ENCODE measurements around the gene ARMC2. TPM values are rescaled to one million over a fixed set of nuclear protein-coding genes. Genes with fewer than 3 reads are reported as not detected.
"Not testable (repeated sequence)": the region's sequence is repeated elsewhere in the genome, so short reads cannot be mapped to it uniquely, and the experiment has no call there.

Gene ARMC2
- total and polyA plus RNA-seq, 2 experiments from 2014 or later: 0.97 to 4.4 TPM

DNA sequence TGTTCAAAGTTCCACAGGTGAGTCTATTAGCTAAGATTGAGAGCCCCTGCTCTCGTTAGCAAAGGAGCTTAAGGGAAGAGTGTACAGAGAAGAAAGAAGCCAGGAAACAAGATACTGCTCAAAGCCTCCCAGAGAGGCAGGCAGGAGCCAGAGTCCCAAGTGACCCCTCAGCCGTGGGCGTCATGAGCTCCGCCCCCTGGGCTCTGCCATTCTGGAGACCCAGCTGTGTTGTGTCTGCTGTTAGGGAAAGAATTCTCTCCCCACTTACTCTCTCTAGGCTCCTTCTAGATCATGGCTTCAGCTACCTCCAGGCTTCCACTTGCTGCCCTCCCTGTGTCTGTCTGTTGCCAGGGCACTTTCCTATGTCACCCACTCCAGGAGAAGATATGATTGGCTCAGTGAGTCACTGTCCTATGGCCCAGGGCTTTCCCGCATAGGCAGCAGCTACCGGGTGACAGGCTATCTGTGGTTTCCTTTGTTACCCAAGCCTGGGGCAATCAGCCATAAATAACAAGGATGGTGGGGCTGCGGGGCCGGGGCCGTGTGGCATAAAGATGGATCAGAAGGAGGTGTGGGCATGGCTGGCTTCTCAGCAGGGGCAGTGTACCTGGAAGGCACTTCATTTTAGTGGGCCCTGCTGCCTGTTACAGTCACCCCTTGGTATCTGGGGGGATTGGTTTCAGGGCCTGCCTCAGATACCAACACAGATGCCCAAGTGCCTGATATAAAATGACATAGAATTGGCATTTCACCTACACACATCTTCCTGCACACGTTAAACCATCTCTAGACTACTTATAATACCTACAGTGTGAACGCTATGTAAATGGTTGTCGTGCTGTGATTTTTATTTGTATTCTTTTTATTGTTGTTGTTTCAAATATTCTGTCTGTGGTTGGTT is 118.9 kb downstream of the ARMC2 start:
- no peak for TF ChIP-seq EZH2phosphoT487 (IDR thresholded peaks at IDR 0.05; ENCODE audit: insufficient read depth, low read depth)
- no peak for TF ChIP-seq EZH2 (IDR thresholded peaks at IDR 0.05; ENCODE audit: insufficient read depth, poor library complexity, severe bottlenecking)
- no peak overlapping the region for H3K4me2 ChIP-seq (ENCODE audit: unreplicated experiment)
- in situ Hi-C loops (cut with MboI): no loop called here
- H3K27ac ChIP-seq: no peak overlapping the region
- no peaks in the 10 kb centered on the region for H3K9me3 ChIP-seq (ENCODE audit: low read depth)
- peak; percentile 43 for DNase-seq
- H2AFZ ChIP-seq: no peak overlapping the region
- H3K79me2 ChIP-seq (ENCODE audit: insufficient read depth): no peaks in the 10 kb centered on the region
- H4K20me1 ChIP-seq (ENCODE audit: insufficient read depth): no peaks in the 10 kb centered on the region
- H3K4me1 ChIP-seq (ENCODE audit: insufficient read depth): peaks cover 15% of the 10 kb centered on the region
- no peaks in the 10 kb centered on the region for H3K27me3 ChIP-seq (replicated peaks; ENCODE audit: insufficient read depth)
- H3K4me3 ChIP-seq: no peak overlapping the region
- H3K36me3 ChIP-seq (ENCODE audit: low read depth): no peaks in the 10 kb centered on the region
- H3K9ac ChIP-seq: no peak overlapping the region
- WGBS, 2 experiments (ENCODE audit: low coverage in 1 of 2, low lambda C conversion rate in 2 of 2, missing lambda C conversion rate in 2 of 2): 86 to 91% methylated on average over 12 of the region's 12 CpGs
- peaks cover 13% of the 10 kb centered on the region for H3F3A ChIP-seq (ENCODE audit: insufficient read depth)
- no peaks in the 10 kb centered on the region for H3K9me2 ChIP-seq (ENCODE audit: insufficient read depth)

- H3K27me3 ChIP-seq (replicated peaks; ENCODE audit: insufficient read depth): no peaks in the 10 kb centered on the region
- no peaks in the 10 kb centered on the region for H3K79me2 ChIP-seq (ENCODE audit: insufficient read depth)
- H3K9ac ChIP-seq: no peak overlapping the region
- no peak overlapping the region for H2AFZ ChIP-seq
- in situ Hi-C loops (cut with MboI): no loop called here
- H4K20me1 ChIP-seq (ENCODE audit: insufficient read depth): no peaks in the 10 kb centered on the region
- no peak for TF ChIP-seq EZH2 (IDR thresholded peaks at IDR 0.05; ENCODE audit: insufficient read depth, poor library complexity, severe bottlenecking)
- no peak for TF ChIP-seq EZH2phosphoT487 (IDR thresholded peaks at IDR 0.05; ENCODE audit: insufficient read depth, low read depth)
- no peaks in the 10 kb centered on the region for H3K9me3 ChIP-seq (ENCODE audit: low read depth)
- no peak for DNase-seq
- no peak overlapping the region for H3K27ac ChIP-seq
- no peak overlapping the region for H3K4me2 ChIP-seq (ENCODE audit: unreplicated experiment)
- peaks cover 10% of the 10 kb centered on the region for H3K4me1 ChIP-seq (ENCODE audit: insufficient read depth)
- no peak overlapping the region for H3K4me3 ChIP-seq
- WGBS, 2 experiments (ENCODE audit: low coverage in 1 of 2, low lambda C conversion rate in 2 of 2, missing lambda C conversion rate in 2 of 2): 88 to 90% methylated on average over 14 of the region's 14 CpGs
- no peaks in the 10 kb centered on the region for H3K36me3 ChIP-seq (ENCODE audit: low read depth)
- no peaks in the 10 kb centered on the region for H3K9me2 ChIP-seq (ENCODE audit: insufficient read depth)
- peaks cover 8% of the 10 kb centered on the region for H3F3A ChIP-seq (ENCODE audit: insufficient read depth)
Measured at GRCh38 chr6:108968325-108969316, 120.4 kb downstream of the ARMC2 start.

GRCh38 chr6:108969776-108970175 is 121.6 kb downstream of the ARMC2 start:
- Histone ChIP-seq H3K27me3 (replicated peaks; ENCODE audit: insufficient read depth) (no peaks in the 10 kb centered on the region), H3K36me3 (ENCODE audit: low read depth) (no peaks in the 10 kb centered on the region), H4K20me1 (ENCODE audit: insufficient read depth) (no peaks in the 10 kb centered on the region), H3K4me3 (no peak overlapping the region), H2AFZ (no peak overlapping the region), H3K9me3 (ENCODE audit: low read depth) (no peaks in the 10 kb centered on the region), H3F3A (ENCODE audit: insufficient read depth) (peaks cover 8% of the 10 kb centered on the region), H3K9ac (no peak overlapping the region), H3K9me2 (ENCODE audit: insufficient read depth) (no peaks in the 10 kb centered on the region), H3K4me1 (ENCODE audit: insufficient read depth) (peaks cover 10% of the 10 kb centered on the region), H3K79me2 (ENCODE audit: insufficient read depth) (no peaks in the 10 kb centered on the region), H3K27ac (peak overlapping the region; percentile 38), H3K4me2 (ENCODE audit: unreplicated experiment) (no peak overlapping the region)
- peak; percentile 47 for DNase-seq
- 63 to 69% methylated on average over 2 of the region's 2 CpGs for WGBS, 2 experiments (ENCODE audit: low coverage in 1 of 2, low lambda C conversion rate in 2 of 2, missing lambda C conversion rate in 2 of 2)
- no peak for TF ChIP-seq EZH2 (IDR thresholded peaks at IDR 0.05; ENCODE audit: insufficient read depth, poor library complexity, severe bottlenecking)
- TF ChIP-seq EZH2phosphoT487 (IDR thresholded peaks at IDR 0.05; ENCODE audit: insufficient read depth, low read depth): no peak
- in situ Hi-C loops (cut with MboI): no loop called here

DNA sequence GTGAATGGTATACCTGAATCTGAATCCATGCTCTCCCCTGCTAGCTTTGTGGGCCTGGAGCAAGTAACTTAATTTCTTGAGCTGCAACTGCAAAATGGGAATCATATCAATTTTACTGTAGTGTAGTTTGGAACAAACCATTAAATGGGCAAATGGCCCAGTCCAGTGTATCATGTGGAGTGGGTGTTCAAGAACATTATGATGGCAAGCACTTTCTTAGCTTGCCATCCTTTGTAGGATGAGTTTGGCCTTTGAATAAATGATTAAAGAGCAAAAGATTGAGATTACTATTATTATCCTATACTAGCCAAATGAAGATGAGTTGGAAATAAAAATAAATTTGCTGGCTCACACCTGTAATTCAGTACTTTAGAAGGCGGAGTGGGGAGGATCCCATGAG is 126.0 kb downstream of the ARMC2 start:
- no peak overlapping the region for H3K4me2 ChIP-seq (ENCODE audit: unreplicated experiment)
- H3K79me2 ChIP-seq (ENCODE audit: insufficient read depth): no peaks in the 10 kb centered on the region
- no peaks in the 10 kb centered on the region for H3K27me3 ChIP-seq (replicated peaks; ENCODE audit: insufficient read depth)
- in situ Hi-C loops (cut with MboI): no loop called here
- peaks cover 8% of the 10 kb centered on the region for H3F3A ChIP-seq (ENCODE audit: insufficient read depth)
- no peak overlapping the region for H3K27ac ChIP-seq
- no peaks in the 10 kb centered on the region for H3K9me2 ChIP-seq (ENCODE audit: insufficient read depth)
- no peak overlapping the region for H2AFZ ChIP-seq
- H3K36me3 ChIP-seq (ENCODE audit: low read depth): no peaks in the 10 kb centered on the region
- WGBS, 2 experiments (ENCODE audit: low coverage in 1 of 2, low lambda C conversion rate in 2 of 2, missing lambda C conversion rate in 2 of 2): 44 to 77% methylated on average over 1 of the region's 1 CpG
- DNase-seq: no peak
- H3K9ac ChIP-seq: no peak overlapping the region
- no peaks in the 10 kb centered on the region for H4K20me1 ChIP-seq (ENCODE audit: insufficient read depth)
- no peak overlapping the region for H3K4me3 ChIP-seq
- H3K4me1 ChIP-seq (ENCODE audit: insufficient read depth): peaks cover 10% of the 10 kb centered on the region
- H3K9me3 ChIP-seq (ENCODE audit: low read depth): no peaks in the 10 kb centered on the region
- TF ChIP-seq EZH2phosphoT487 (IDR thresholded peaks at IDR 0.05; ENCODE audit: insufficient read depth, low read depth): no peak
- TF ChIP-seq EZH2 (IDR thresholded peaks at IDR 0.05; ENCODE audit: insufficient read depth, poor library complexity, severe bottlenecking): no peak

GRCh38 chr6:108978638-108979037 is 130.4 kb downstream of the ARMC2 start:
- H3K27ac ChIP-seq; H4K20me1 ChIP-seq (ENCODE audit: insufficient read depth); H3K9ac ChIP-seq; H3K9me3 ChIP-seq (ENCODE audit: low read depth); H3K9me2 ChIP-seq (ENCODE audit: insufficient read depth); H3K79me2 ChIP-seq (ENCODE audit: insufficient read depth); H3K36me3 ChIP-seq (ENCODE audit: low read depth); H3K4me2 ChIP-seq (ENCODE audit: unreplicated experiment); H3K27me3 ChIP-seq (replicated peaks; ENCODE audit: insufficient read depth); DNase-seq; H3K4me3 ChIP-seq; H3K4me1 ChIP-seq (ENCODE audit: insufficient read depth); in situ Hi-C loops (cut with MboI); H3F3A ChIP-seq (ENCODE audit: insufficient read depth); H2AFZ ChIP-seq: not testable (repeated sequence)
- WGBS, 2 experiments (ENCODE audit: low coverage in 1 of 2, low lambda C conversion rate in 2 of 2, missing lambda C conversion rate in 2 of 2): 93 to 100% methylated on average over 1 of the region's 1 CpG

All from GM23248 (cell line).